ENCODE data around the gene ANKRD66.

DNA sequence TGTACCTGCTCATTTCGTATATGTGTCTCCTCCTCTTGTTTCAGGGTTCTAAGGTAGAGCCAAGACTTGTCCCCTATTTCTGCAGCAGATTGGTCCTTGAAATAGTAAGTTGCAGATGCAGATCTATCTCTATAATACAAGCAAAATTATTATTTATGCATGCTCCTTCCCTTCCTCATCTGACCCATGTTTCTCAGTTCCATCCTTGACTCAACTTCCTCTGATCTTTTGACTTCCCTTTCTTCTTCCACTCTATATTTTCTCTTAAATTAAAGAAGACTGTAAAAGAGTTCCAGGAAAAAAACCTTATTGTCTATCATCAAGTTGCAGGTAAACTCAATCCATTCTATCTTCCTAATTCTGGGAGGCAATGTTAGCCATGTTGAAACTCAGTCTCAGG is 35.2 kb upstream of the ANKRD66 start:
- TF ChIP-seq, protein P1, sequence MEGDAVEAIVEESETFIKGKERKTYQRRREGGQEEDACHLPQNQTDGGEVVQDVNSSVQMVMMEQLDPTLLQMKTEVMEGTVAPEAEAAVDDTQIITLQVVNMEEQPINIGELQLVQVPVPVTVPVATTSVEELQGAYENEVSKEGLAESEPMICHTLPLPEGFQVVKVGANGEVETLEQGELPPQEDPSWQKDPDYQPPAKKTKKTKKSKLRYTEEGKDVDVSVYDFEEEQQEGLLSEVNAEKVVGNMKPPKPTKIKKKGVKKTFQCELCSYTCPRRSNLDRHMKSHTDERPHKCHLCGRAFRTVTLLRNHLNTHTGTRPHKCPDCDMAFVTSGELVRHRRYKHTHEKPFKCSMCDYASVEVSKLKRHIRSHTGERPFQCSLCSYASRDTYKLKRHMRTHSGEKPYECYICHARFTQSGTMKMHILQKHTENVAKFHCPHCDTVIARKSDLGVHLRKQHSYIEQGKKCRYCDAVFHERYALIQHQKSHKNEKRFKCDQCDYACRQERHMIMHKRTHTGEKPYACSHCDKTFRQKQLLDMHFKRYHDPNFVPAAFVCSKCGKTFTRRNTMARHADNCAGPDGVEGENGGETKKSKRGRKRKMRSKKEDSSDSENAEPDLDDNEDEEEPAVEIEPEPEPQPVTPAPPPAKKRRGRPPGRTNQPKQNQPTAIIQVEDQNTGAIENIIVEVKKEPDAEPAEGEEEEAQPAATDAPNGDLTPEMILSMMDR (IDR thresholded peaks at IDR 0.05), result no peak
- no peak for TF ChIP-seq RFX5 (IDR thresholded peaks at IDR 0.05; ENCODE audit: low read length)
- TF ChIP-seq, protein P2, sequence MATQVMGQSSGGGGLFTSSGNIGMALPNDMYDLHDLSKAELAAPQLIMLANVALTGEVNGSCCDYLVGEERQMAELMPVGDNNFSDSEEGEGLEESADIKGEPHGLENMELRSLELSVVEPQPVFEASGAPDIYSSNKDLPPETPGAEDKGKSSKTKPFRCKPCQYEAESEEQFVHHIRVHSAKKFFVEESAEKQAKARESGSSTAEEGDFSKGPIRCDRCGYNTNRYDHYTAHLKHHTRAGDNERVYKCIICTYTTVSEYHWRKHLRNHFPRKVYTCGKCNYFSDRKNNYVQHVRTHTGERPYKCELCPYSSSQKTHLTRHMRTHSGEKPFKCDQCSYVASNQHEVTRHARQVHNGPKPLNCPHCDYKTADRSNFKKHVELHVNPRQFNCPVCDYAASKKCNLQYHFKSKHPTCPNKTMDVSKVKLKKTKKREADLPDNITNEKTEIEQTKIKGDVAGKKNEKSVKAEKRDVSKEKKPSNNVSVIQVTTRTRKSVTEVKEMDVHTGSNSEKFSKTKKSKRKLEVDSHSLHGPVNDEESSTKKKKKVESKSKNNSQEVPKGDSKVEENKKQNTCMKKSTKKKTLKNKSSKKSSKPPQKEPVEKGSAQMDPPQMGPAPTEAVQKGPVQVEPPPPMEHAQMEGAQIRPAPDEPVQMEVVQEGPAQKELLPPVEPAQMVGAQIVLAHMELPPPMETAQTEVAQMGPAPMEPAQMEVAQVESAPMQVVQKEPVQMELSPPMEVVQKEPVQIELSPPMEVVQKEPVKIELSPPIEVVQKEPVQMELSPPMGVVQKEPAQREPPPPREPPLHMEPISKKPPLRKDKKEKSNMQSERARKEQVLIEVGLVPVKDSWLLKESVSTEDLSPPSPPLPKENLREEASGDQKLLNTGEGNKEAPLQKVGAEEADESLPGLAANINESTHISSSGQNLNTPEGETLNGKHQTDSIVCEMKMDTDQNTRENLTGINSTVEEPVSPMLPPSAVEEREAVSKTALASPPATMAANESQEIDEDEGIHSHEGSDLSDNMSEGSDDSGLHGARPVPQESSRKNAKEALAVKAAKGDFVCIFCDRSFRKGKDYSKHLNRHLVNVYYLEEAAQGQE (IDR thresholded peaks at IDR 0.05; ENCODE audit: low read depth, low read length), result no peak
- no peak for TF ChIP-seq GATA2 (CRISPR knock-in tag; IDR thresholded peaks at IDR 0.05)
- TF ChIP-seq, protein P3, sequence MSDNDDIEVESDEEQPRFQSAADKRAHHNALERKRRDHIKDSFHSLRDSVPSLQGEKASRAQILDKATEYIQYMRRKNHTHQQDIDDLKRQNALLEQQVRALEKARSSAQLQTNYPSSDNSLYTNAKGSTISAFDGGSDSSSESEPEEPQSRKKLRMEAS (IDR thresholded peaks at IDR 0.05; ENCODE audit: low read depth), result no peak
- TF ChIP-seq TCF12 (IDR thresholded peaks at IDR 0.05), result no peak

Measured in SK-N-SH (cell line).